DND-41 (cell line): ENCODE data around the gene LY6G6F.

ENCODE experiments used
- EZH2 ChIP-seq: IDR thresholded peaks from 3 replicates; pipeline ENCODE4 v1.6.1; 2012; ENCODE audit warnings: borderline replicate concordance, low read depth, mild to moderate bottlenecking, moderate library complexity, low read length, inconsistent platforms; ENCODE audit not compliant: severe bottlenecking
- TF ChIP-seq, protein P1 (sequence below): IDR thresholded peaks from 2 replicates; pipeline ENCODE4 v1.5.1; 2012; ENCODE audit warnings: borderline replicate concordance, low read length, moderate library complexity, mild to moderate bottlenecking; ENCODE audit not compliant: poor library complexity, severe bottlenecking; ENCODE audit errors: extremely low read depth

DNA sequence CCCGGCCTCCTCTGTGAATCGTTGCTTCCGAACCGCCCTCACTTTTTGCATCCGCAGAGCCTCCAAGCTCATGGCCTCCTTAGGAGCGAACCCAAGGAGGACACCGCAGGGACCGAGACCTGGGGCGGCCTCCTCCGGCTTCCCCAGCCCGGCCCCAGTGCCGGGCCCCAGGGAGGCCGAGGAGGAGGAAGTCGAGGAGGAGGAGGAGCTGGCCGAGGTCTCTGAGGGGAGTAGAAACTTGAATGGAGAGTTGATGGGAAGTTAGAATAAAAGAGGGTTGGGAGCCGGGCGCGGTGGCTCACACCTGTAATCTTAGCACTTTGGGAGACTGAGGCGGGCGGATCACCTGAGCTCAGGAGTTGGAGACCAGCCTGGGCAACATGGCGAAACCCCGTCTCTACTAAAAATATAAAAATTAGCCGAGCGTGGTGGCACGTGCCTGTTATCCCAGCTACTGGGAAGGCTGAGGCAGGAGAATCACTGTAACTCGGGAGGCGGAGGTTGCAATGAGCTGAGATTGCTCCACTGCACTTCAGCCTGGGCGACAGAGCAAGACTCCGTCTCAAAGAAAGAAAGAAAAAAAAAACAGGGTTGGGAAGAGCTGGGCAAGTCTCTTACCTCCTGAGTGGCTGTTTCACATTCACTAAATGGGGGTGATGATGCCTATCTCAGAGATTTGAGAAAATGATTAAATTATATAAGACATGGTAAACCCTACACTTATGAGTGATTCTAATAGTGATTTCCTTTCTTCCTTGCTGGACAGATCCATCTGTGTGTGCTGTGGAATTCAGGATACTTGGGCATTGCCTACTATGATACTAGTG is 33.9 kb downstream of the LY6G6F start:
- TF ChIP-seq, protein P1, sequence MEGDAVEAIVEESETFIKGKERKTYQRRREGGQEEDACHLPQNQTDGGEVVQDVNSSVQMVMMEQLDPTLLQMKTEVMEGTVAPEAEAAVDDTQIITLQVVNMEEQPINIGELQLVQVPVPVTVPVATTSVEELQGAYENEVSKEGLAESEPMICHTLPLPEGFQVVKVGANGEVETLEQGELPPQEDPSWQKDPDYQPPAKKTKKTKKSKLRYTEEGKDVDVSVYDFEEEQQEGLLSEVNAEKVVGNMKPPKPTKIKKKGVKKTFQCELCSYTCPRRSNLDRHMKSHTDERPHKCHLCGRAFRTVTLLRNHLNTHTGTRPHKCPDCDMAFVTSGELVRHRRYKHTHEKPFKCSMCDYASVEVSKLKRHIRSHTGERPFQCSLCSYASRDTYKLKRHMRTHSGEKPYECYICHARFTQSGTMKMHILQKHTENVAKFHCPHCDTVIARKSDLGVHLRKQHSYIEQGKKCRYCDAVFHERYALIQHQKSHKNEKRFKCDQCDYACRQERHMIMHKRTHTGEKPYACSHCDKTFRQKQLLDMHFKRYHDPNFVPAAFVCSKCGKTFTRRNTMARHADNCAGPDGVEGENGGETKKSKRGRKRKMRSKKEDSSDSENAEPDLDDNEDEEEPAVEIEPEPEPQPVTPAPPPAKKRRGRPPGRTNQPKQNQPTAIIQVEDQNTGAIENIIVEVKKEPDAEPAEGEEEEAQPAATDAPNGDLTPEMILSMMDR, result no peak
- TF ChIP-seq EZH2, result no peak
